ENCODE data around the gene ZNHIT2.

ZNHIT2 gene

DNA sequence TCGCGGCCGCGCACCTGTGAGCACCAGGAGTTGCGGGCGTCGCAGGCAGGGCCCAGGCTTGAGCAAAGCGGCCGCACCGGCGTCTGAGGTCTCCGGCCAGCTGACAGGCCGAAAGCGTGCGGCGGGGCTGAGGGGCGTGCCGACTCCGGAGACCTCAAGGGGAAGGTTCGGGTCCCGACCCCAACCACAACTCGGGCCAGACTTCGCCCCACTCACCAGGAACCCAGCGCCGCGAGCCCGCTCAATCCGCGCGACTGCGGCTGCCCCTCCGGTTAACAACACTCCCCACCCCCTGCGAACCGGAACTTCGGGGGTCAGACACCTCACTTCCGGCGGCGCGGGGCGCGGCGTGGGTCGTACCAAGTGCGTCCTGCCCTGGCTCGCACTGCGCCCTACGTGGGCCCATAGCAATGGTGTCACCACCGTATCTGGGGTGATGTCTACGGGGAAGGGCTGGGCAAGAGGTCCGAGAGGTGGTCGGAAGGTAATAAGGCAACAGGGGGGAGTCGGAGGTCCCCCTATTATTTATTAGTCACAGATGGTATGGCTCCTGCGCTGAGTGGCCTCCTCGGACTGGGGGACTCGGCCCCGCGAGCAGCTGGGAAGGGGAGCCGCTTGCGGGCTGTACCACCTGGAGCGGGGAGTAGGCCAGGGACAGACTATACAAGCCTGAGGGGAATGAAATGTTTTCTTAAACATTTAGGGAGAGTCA lies 16.9 kb upstream of the ZNHIT2 start, which contains the start of gene SYVN1:
Gene SYVN1 (minus strand): TSS at position 280 of the 712 bp plus-strand sequence. CDS start 918 bp downstream, outside the sequence.
- no peak for TF ChIP-seq EP300 (IDR thresholded peaks at IDR 0.05; ENCODE audit: borderline replicate concordance)
- TF ChIP-seq ZBTB7A (IDR thresholded peaks at IDR 0.05; ENCODE audit: low read depth): peak; percentile 85
- no peak for TF ChIP-seq RAD21 (IDR thresholded peaks at IDR 0.05; ENCODE audit: low read depth)
- no peak; the same call in 1 of the 2 replicates for TF ChIP-seq TEAD4 (IDR thresholded peaks at IDR 0.05)
- no peak for TF ChIP-seq NFIC (IDR thresholded peaks at IDR 0.05)
- TF ChIP-seq CEBPB (IDR thresholded peaks at IDR 0.05): no peak
- peak; percentile 82 for TF ChIP-seq MAX (IDR thresholded peaks at IDR 0.05)
- TF ChIP-seq TCF12 (IDR thresholded peaks at IDR 0.05; ENCODE audit: low read depth): peak; percentile 71; the same call in 1 of the 2 replicates
- TF ChIP-seq YY1 (IDR thresholded peaks at IDR 0.05; ENCODE audit: low read depth): no peak
- TF ChIP-seq, protein P1, sequence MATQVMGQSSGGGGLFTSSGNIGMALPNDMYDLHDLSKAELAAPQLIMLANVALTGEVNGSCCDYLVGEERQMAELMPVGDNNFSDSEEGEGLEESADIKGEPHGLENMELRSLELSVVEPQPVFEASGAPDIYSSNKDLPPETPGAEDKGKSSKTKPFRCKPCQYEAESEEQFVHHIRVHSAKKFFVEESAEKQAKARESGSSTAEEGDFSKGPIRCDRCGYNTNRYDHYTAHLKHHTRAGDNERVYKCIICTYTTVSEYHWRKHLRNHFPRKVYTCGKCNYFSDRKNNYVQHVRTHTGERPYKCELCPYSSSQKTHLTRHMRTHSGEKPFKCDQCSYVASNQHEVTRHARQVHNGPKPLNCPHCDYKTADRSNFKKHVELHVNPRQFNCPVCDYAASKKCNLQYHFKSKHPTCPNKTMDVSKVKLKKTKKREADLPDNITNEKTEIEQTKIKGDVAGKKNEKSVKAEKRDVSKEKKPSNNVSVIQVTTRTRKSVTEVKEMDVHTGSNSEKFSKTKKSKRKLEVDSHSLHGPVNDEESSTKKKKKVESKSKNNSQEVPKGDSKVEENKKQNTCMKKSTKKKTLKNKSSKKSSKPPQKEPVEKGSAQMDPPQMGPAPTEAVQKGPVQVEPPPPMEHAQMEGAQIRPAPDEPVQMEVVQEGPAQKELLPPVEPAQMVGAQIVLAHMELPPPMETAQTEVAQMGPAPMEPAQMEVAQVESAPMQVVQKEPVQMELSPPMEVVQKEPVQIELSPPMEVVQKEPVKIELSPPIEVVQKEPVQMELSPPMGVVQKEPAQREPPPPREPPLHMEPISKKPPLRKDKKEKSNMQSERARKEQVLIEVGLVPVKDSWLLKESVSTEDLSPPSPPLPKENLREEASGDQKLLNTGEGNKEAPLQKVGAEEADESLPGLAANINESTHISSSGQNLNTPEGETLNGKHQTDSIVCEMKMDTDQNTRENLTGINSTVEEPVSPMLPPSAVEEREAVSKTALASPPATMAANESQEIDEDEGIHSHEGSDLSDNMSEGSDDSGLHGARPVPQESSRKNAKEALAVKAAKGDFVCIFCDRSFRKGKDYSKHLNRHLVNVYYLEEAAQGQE (IDR thresholded peaks at IDR 0.05; ENCODE audit: low read depth): no peak
- TF ChIP-seq FOXM1 (IDR thresholded peaks at IDR 0.05; ENCODE audit: borderline replicate concordance, low read depth): peak; percentile 54
- TF ChIP-seq TAF1 (IDR thresholded peaks at IDR 0.05; ENCODE audit: low read depth): peak; percentile 88
- TF ChIP-seq EGR1 (IDR thresholded peaks at IDR 0.05): no peak
- TF ChIP-seq CREB1 (IDR thresholded peaks at IDR 0.05; ENCODE audit: low read depth): peak; percentile 72
- no peak for TF ChIP-seq USF1 (IDR thresholded peaks at IDR 0.05)

GRCh38 chr11:65133724-65134123 lies 16.2 kb upstream of the ZNHIT2 start:
- TF ChIP-seq TEAD4 (IDR thresholded peaks at IDR 0.05) (no peak), USF1 (IDR thresholded peaks at IDR 0.05) (no peak), FOXM1 (IDR thresholded peaks at IDR 0.05; ENCODE audit: borderline replicate concordance, low read depth) (no peak), YY1 (IDR thresholded peaks at IDR 0.05; ENCODE audit: low read depth) (no peak), TCF12 (IDR thresholded peaks at IDR 0.05; ENCODE audit: low read depth) (no peak), NFIC (IDR thresholded peaks at IDR 0.05) (no peak), TAF1 (IDR thresholded peaks at IDR 0.05; ENCODE audit: low read depth) (no peak)
- TF ChIP-seq, protein P1 (IDR thresholded peaks at IDR 0.05; ENCODE audit: low read depth): no peak

- no peak for TF ChIP-seq NFIC (IDR thresholded peaks at IDR 0.05)
- no peak for TF ChIP-seq RAD21 (IDR thresholded peaks at IDR 0.05; ENCODE audit: low read depth)
- no peak for TF ChIP-seq FOXM1 (IDR thresholded peaks at IDR 0.05; ENCODE audit: borderline replicate concordance, low read depth)
- TF ChIP-seq MAX (IDR thresholded peaks at IDR 0.05): no peak; the same call in 1 of the 2 replicates
- TF ChIP-seq ZBTB7A (IDR thresholded peaks at IDR 0.05; ENCODE audit: low read depth): no peak
- TF ChIP-seq, protein P1 (IDR thresholded peaks at IDR 0.05; ENCODE audit: low read depth): no peak
- TF ChIP-seq EP300 (IDR thresholded peaks at IDR 0.05; ENCODE audit: borderline replicate concordance): no peak
- TF ChIP-seq YY1 (IDR thresholded peaks at IDR 0.05; ENCODE audit: low read depth): peak; percentile 37
- no peak for TF ChIP-seq CEBPB (IDR thresholded peaks at IDR 0.05)
- TF ChIP-seq TAF1 (IDR thresholded peaks at IDR 0.05; ENCODE audit: low read depth): 0 out of 2 replicates have a peak, but pooled peaks have one; percentile 22
- no peak for TF ChIP-seq USF1 (IDR thresholded peaks at IDR 0.05)
- TF ChIP-seq TEAD4 (IDR thresholded peaks at IDR 0.05): no peak
- TF ChIP-seq CREB1 (IDR thresholded peaks at IDR 0.05; ENCODE audit: low read depth): no peak
- no peak for TF ChIP-seq TCF12 (IDR thresholded peaks at IDR 0.05; ENCODE audit: low read depth)
- no peak for TF ChIP-seq EGR1 (IDR thresholded peaks at IDR 0.05)
Measured at GRCh38 chr11:65132988-65133700, 15.6 kb upstream of the ZNHIT2 start.
